HCT116 (cell line): ENCODE data around the gene HOXC12. TPM values are rescaled to one million over a fixed set of nuclear protein-coding genes. Genes with fewer than 3 reads are reported as not detected.

Experiments used
- ATAC-seq: fragments of 200-7000 bp; cut with Tn5 transposase; 2 replicates; pipeline ENCODE4 v1.9.1; 2020; ENCODE audit warnings: mild to moderate bottlenecking, moderate library complexity
- BruUV-seq: library from RNA; stranded (reverse); fragments of 400-500 nt; replicated peaks from 2 replicates; lab custom pipeline; 2021; lab: Mats Ljungman, UMichigan
- CTCF ChIA-PET: fragments of 300-600 bp; sonication (Branson Sonifier 250); formaldehyde crosslinking; loops from one replicate; lab custom pipeline; 2021; ENCODE audit warnings: antibody characterized with exemption; lab: Charles Lee
- POLR2A ChIA-PET: fragments of 300-600, 350-600 bp; sonication (Branson Sonifier 250); formaldehyde crosslinking; loops from one replicate; lab custom pipeline; 2021; ENCODE audit warnings: antibody characterized with exemption; lab: Charles Lee
- RAD21 ChIA-PET, 2 experiments: fragments of 300-600 bp; sonication (Branson Sonifier 250); formaldehyde crosslinking; loops; one replicate each; lab custom pipeline; 2023; ENCODE audit warnings: low total read pairs in 2 of 2; ENCODE audit not compliant: uncharacterized antibody in 2 of 2, unreplicated experiment in 2 of 2, low non-redundant PET in 1 of 2; lab: Charles Lee
- DNase-seq: peaks from one replicate; pipeline ENCODE4 v3.0.0-alpha.2; 2010; ENCODE audit warnings: low read depth, low spot score
- H2AFZ ChIP-seq: fragments of 200-600 bp; shearing (Covaris generic), sonication (generic); 2 replicates; pipeline ENCODE4 v1.6.1; 2017; ENCODE audit warnings: low read depth, mixed run types, mixed read lengths, antibody characterized with exemption, low read length; ENCODE audit not compliant: poor library complexity, severe bottlenecking
- H3K27ac ChIP-seq: 2 replicates; pipeline ENCODE4 v1.5.1; 2012; ENCODE audit warnings: low read depth, low read length
- H3K27me3 ChIP-seq: fragments of 200-600 bp; sonication (generic); 2 replicates; pipeline ENCODE4 v1.6.1; 2016; ENCODE audit warnings: mixed run types, low read length, mixed read lengths; ENCODE audit not compliant: insufficient read depth
- H3K36me3 ChIP-seq, 2 experiments: fragments of 200-500 bp in 1 of 2; fragments of 200-600 bp in 1 of 2; sonication (Bioruptor generic) in 1 of 2; sonication (generic) in 1 of 2; 2 replicates each; pipeline versions ENCODE4 v1.5.1 to v1.6.1; 2014 to 2016; ENCODE audit warnings: low read length in 2 of 2, inconsistent platforms in 1 of 2, mixed read lengths in 1 of 2, mixed run types in 1 of 2; ENCODE audit not compliant: insufficient read depth in 2 of 2, control insufficient read depth in 1 of 2
- H3K4me1 ChIP-seq, 2 experiments: fragments of 200-600 bp in 1 of 2; sonication (generic) in 1 of 2; 2 replicates each; pipeline versions ENCODE4 v1.5.1 to v1.6.1; 2012 to 2017; ENCODE audit warnings: low read length in 2 of 2, inconsistent platforms in 1 of 2, mild to moderate bottlenecking in 1 of 2, mixed read lengths in 1 of 2, mixed run types in 1 of 2, moderate library complexity in 1 of 2; ENCODE audit not compliant: insufficient read depth in 2 of 2, control insufficient read depth in 1 of 2
- H3K4me2 ChIP-seq: fragments of 200-600 bp; sonication (generic); 2 replicates; pipeline ENCODE4 v1.6.1; 2017; ENCODE audit warnings: mixed run types, low read length, mixed read lengths
- H3K4me3 ChIP-seq, 2 experiments: fragments of 200-600 bp in 1 of 2; sonication (generic) in 1 of 2; replicated peaks in 1 of 2; 2 replicates each; pipeline ENCODE4 v1.5.1; 2011 to 2016; ENCODE audit warnings: low read length in 2 of 2, control low read depth in 1 of 2, low read depth in 1 of 2, mild to moderate bottlenecking in 1 of 2, mixed read lengths in 1 of 2, mixed run types in 1 of 2
- H3K79me2 ChIP-seq: fragments of 200-600 bp; sonication (generic); 2 replicates; pipeline ENCODE4 v1.6.1; 2017; ENCODE audit warnings: mild to moderate bottlenecking, mixed run types, low read length, moderate library complexity, mixed read lengths; ENCODE audit not compliant: insufficient read depth
- H3K9ac ChIP-seq: fragments of 200-600 bp; sonication (generic); 2 replicates; pipeline ENCODE4 v1.6.1; 2016; ENCODE audit warnings: low read length, mixed read lengths
- H3K9me2 ChIP-seq: fragments of 200-600 bp; sonication (generic), shearing (Covaris generic); 2 replicates; pipeline ENCODE4 v1.6.1; 2017; ENCODE audit warnings: mixed run types, mild to moderate bottlenecking, moderate library complexity; ENCODE audit not compliant: insufficient read depth
- H3K9me3 ChIP-seq, 2 experiments: fragments of 200-500 bp in 1 of 2; fragments of 200-600 bp in 1 of 2; sonication (Bioruptor generic) in 1 of 2; sonication (generic) in 1 of 2; 2 replicates each; pipeline ENCODE4 v1.6.1; 2014 to 2017; ENCODE audit warnings: low read length in 2 of 2, mixed read lengths in 2 of 2, inconsistent platforms in 1 of 2, low read depth in 1 of 2, mild to moderate bottlenecking in 1 of 2, mixed run types in 1 of 2, moderate library complexity in 1 of 2; ENCODE audit not compliant: control insufficient read depth in 1 of 2, insufficient read depth in 1 of 2
- H4K20me1 ChIP-seq: fragments of 200-600 bp; sonication (generic), shearing (Covaris generic); 2 replicates; pipeline ENCODE4 v1.6.1; 2017; ENCODE audit warnings: mixed run types, mild to moderate bottlenecking, moderate library complexity; ENCODE audit not compliant: insufficient read depth
- ELF1 ChIP-seq: IDR thresholded peaks from 2 replicates; pipeline ENCODE4 v1.6.1; 2012; ENCODE audit warnings: low read depth, borderline replicate concordance
- EZH2phosphoT487 ChIP-seq: fragments of 200-600 bp; IDR thresholded peaks from 2 replicates; pipeline ENCODE4 v1.6.1; 2018; ENCODE audit warnings: antibody characterized with exemption, borderline replicate concordance
- RAD21 ChIP-seq: IDR thresholded peaks from 2 replicates; pipeline ENCODE4 v1.6.1; 2012; ENCODE audit warnings: low read depth, mild to moderate bottlenecking
- SIN3A ChIP-seq: IDR thresholded peaks from 2 replicates; pipeline ENCODE4 v1.6.1; 2012; ENCODE audit warnings: low read depth
- SP1 ChIP-seq: IDR thresholded peaks from 2 replicates; pipeline ENCODE4 v1.6.1; 2012; ENCODE audit warnings: low read depth
- ZBTB33 ChIP-seq: IDR thresholded peaks from 2 replicates; pipeline ENCODE4 v1.6.1; 2011; ENCODE audit warnings: mild to moderate bottlenecking, low read length, moderate library complexity; ENCODE audit not compliant: insufficient replicate concordance; ENCODE audit errors: extremely low read depth
- ZFX ChIP-seq: fragments of 450-650 bp; IDR thresholded peaks from 2 replicates; pipeline ENCODE4 v1.6.1; 2017
- intact Hi-C: fragments of 100-400 bp; cut with micrococcal nuclease; formaldehyde crosslinking; loops from 2 replicates; pipeline ENCODE4 v1.10.0; 2022
- total RNA-seq: library from RNA; stranded (reverse); gene quantifications from one replicate; pipeline ENCODE4 v1.2.1, GENCODE V29; 2021; ENCODE audit not compliant: unreplicated experiment
- TF ChIP-seq, protein P1 (sequence below): IDR thresholded peaks from 2 replicates; pipeline ENCODE4 v1.6.1; 2012
- TF ChIP-seq, protein P2 (sequence below), 3 experiments: fragments of 200-600 bp in 1 of 3; sonication (generic) in 1 of 3; IDR thresholded peaks in 2 of 3; conservative IDR thresholded peaks in 1 of 3; 2 replicates each; pipeline ENCODE4 v1.5.1; 2012 to 2017; ENCODE audit warnings: low read depth in 2 of 3, low read length in 2 of 3, antibody characterized with exemption in 1 of 3, borderline replicate concordance in 1 of 3, control low read depth in 1 of 3, mild to moderate bottlenecking in 1 of 3, mixed read lengths in 1 of 3, mixed run types in 1 of 3, moderate library complexity in 1 of 3; ENCODE audit not compliant: insufficient read depth in 1 of 3

HOXC12 gene
- total RNA-seq, 1 experiment from 2014 or later: not detected

DNA sequence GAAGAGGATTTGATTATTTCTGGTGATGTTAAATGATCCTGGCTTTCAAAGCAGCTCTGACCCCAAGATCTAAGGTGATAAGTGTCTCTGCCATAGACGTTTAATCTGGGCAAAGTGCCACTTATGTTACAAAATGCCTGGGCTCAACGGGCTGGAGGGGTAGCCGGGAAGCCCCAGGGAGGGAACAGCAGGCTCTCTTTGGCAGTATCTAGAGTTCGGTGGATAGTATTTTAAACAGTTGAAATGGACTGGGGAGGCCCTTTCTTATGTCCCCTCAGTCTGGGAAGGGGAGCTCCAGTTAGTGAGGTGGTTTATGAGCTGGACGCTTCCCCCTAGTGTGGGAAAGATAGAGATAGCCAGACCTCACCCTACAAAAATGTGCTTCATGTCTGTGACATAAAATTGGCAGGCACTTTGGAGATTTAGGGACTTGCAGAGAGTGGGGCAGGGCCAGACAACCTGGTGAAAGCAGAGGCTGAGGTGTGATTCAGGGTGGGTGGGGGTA lies 12.8 kb downstream of the HOXC12 start:
- H3K9me2 ChIP-seq: no peaks in the 10 kb centered on the region
- no peak for ATAC-seq
- intact Hi-C loops: no loop called here
- H3K4me2 ChIP-seq: no peak overlapping the region
- no peak overlapping the region for H3K4me3 ChIP-seq
- RAD21 ChIA-PET: no interaction called here
- no peak for DNase-seq
- no peak overlapping the region for H2AFZ ChIP-seq
- POLR2A ChIA-PET: no interaction called here
- no peak overlapping the region for H3K9ac ChIP-seq
- CTCF ChIA-PET: no interaction called here
- H3K27ac ChIP-seq: no peak overlapping the region
- TF ChIP-seq, protein P1, sequence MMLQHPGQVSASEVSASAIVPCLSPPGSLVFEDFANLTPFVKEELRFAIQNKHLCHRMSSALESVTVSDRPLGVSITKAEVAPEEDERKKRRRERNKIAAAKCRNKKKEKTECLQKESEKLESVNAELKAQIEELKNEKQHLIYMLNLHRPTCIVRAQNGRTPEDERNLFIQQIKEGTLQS: no peak
- TF ChIP-seq, all 23 proteins: peak for 0
- no peaks in the 10 kb centered on the region for H3K4me1 ChIP-seq
- H3K9me3 ChIP-seq: no peaks in the 10 kb centered on the region
- no peaks in the 10 kb centered on the region for H3K79me2 ChIP-seq
- BruUV-seq: no TSS peak
- no peaks in the 10 kb centered on the region for H4K20me1 ChIP-seq
- no peaks in the 10 kb centered on the region for H3K36me3 ChIP-seq
- H3K27me3 ChIP-seq: peaks cover 4% of the 10 kb centered on the region; the same call in 1 of the 2 replicates

DNA sequence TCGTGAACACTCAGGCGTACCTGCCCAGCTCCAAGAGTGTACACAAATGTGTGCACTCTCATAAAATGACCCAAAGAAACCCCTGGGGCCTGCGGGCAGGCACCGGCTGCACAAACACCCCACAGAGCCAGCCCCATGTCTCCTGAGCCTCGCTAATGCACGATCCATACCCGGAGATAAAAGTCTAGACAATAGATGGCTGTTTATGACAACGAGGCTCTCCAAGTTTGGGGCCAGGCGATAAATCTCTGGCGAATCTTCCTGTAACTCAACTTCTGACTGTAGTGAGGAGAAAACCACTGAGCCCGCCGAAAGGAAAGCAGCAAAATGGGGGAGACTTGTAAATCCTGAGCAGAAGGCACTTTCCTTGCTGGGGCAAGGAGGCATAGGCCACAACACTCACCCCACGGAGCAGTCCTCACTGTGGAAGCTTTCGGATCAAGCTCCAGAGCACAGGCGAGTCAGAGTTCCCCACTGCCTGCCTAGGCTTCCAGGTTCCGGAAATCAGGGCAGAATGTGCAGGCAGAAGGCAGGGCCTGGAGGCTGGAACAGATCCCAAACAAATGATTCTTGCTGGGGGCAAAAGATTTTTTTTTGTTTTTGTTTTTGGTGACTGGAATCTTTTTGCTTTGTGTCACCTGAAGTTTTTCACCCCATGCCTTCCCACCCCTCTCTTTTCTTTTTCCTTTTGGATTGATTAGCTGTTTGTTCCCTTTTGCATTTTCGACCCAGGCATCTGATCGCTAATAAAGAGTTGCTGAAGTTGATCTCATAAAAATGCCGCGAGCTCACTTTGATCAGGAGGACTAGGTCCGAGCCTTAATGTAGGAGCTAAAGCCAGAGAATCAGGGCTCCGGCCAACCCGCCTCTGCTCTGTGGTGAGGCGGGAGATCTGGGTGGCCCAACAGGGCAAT lies 13.8 kb downstream of the HOXC12 start:
- DNase-seq (no peak), ATAC-seq (no peak)
- H3K9me2 ChIP-seq: no peaks in the 10 kb centered on the region
- intact Hi-C loops: no loop called here
- H2AFZ ChIP-seq: no peak overlapping the region
- RAD21 ChIA-PET: no interaction called here
- BruUV-seq: no TSS peak
- no peak overlapping the region for H3K4me3 ChIP-seq
- peaks cover 4% of the 10 kb centered on the region; the same call in 1 of the 2 replicates for H3K27me3 ChIP-seq
- no peak overlapping the region for H3K4me2 ChIP-seq
- POLR2A ChIA-PET: no interaction called here
- H3K9ac ChIP-seq: no peak overlapping the region
- no peaks in the 10 kb centered on the region for H3K36me3 ChIP-seq
- H3K27ac ChIP-seq: no peak overlapping the region
- 0 out of 4 replicates have a peak, but pooled peaks cover 0 to under 1% of the 10 kb centered on the region in 2 experiments for H3K4me1 ChIP-seq
- no peaks in the 10 kb centered on the region for H3K9me3 ChIP-seq
- no peaks in the 10 kb centered on the region for H3K79me2 ChIP-seq
- CTCF ChIA-PET: no interaction called here
- no peaks in the 10 kb centered on the region for H4K20me1 ChIP-seq
- TF ChIP-seq, protein P1: no peak
- TF ChIP-seq ELF1 (no peak), SP1 (no peak), ZFX (no peak), ZBTB33 (no peak), EZH2phosphoT487 (no peak), SIN3A (no peak), RAD21 (no peak)
- TF ChIP-seq, protein P2, sequence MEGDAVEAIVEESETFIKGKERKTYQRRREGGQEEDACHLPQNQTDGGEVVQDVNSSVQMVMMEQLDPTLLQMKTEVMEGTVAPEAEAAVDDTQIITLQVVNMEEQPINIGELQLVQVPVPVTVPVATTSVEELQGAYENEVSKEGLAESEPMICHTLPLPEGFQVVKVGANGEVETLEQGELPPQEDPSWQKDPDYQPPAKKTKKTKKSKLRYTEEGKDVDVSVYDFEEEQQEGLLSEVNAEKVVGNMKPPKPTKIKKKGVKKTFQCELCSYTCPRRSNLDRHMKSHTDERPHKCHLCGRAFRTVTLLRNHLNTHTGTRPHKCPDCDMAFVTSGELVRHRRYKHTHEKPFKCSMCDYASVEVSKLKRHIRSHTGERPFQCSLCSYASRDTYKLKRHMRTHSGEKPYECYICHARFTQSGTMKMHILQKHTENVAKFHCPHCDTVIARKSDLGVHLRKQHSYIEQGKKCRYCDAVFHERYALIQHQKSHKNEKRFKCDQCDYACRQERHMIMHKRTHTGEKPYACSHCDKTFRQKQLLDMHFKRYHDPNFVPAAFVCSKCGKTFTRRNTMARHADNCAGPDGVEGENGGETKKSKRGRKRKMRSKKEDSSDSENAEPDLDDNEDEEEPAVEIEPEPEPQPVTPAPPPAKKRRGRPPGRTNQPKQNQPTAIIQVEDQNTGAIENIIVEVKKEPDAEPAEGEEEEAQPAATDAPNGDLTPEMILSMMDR (IDR thresholded peaks at IDR 0.05 in 2 of 3, conservative IDR thresholded peaks at IDR 0.05 in 1 of 3; ENCODE audit: borderline replicate concordance in 1 of 3, insufficient read depth in 1 of 3, low read depth in 2 of 3, low read length in 2 of 3): no peak
